IMR-90 (cell line): ENCODE results near the gene TP53BP2. TPM values are rescaled to one million over a fixed set of nuclear protein-coding genes. Genes with fewer than 3 reads are reported as not detected.

Experiments
- ATAC-seq: fragments of 200-7000 bp; cut with Tn5 transposase; 2 replicates; pipeline ENCODE4 v1.9.1; 2020; ENCODE audit warnings: low read depth, mild to moderate bottlenecking, moderate library complexity
- BruUV-seq: library from RNA; stranded (reverse); fragments of 400-500 nt; replicated peaks from 2 replicates; lab custom pipeline; 2021; lab: Mats Ljungman, UMichigan
- CTCF ChIA-PET: fragments of 300-600 bp; formaldehyde crosslinking; extraction: SDS; loops from one replicate; lab custom pipeline; 2021; ENCODE audit warnings: antibody characterized with exemption; lab: Yijun Ruan, JAX
- POLR2A ChIA-PET: fragments of 300-600 bp; sonication (Branson Sonifier 250); formaldehyde crosslinking; loops from one replicate; lab custom pipeline; 2022; ENCODE audit warnings: antibody characterized with exemption; ENCODE audit not compliant: unreplicated experiment; lab: Charles Lee
- DNase-seq: peaks from one replicate; pipeline ENCODE4 v3.0.0; 2013
- H2AFZ ChIP-seq: replicated peaks from 2 replicates; pipeline ENCODE3; 2013; ENCODE audit warnings: low read length, mild to moderate bottlenecking; ENCODE audit not compliant: poor library complexity
- H2AK5ac ChIP-seq: 2 replicates; pipeline ENCODE4 v1.6.1; 2013; ENCODE audit warnings: low read depth, low read length, inconsistent platforms
- H2AK9ac ChIP-seq: replicated peaks from 2 replicates; pipeline ENCODE3; 2013; ENCODE audit warnings: mild to moderate bottlenecking, low read depth, low read length, moderate library complexity; ENCODE audit not compliant: poor library complexity
- H2BK120ac ChIP-seq: 2 replicates; pipeline ENCODE4 v1.6.1; 2013; ENCODE audit warnings: low read depth, low read length, inconsistent platforms
- H2BK15ac ChIP-seq: 3 replicates; pipeline ENCODE4 v1.6.1; 2013; ENCODE audit warnings: low read depth, low read length, inconsistent platforms
- H2BK20ac ChIP-seq: 2 replicates; pipeline ENCODE4 v1.6.1; 2013; ENCODE audit warnings: low read depth, mild to moderate bottlenecking, inconsistent platforms, low read length, moderate library complexity
- H2BK5ac ChIP-seq: 2 replicates; pipeline ENCODE4 v1.6.1; 2013; ENCODE audit warnings: mild to moderate bottlenecking, low read depth, low read length, inconsistent platforms; ENCODE audit not compliant: poor library complexity, severe bottlenecking
- H3K14ac ChIP-seq: replicated peaks from 2 replicates; pipeline ENCODE4 v1.6.1; 2013; ENCODE audit warnings: low read depth, low read length, inconsistent platforms
- H3K18ac ChIP-seq: 2 replicates; pipeline ENCODE4 v1.6.1; 2013; ENCODE audit warnings: low read depth, low read length, control low read depth
- H3K23ac ChIP-seq: 2 replicates; pipeline ENCODE4 v1.6.1; 2013; ENCODE audit warnings: low read depth, low read length, inconsistent platforms
- H3K27ac ChIP-seq: 2 replicates; pipeline ENCODE4 v1.5.1; 2013; ENCODE audit warnings: mild to moderate bottlenecking, control low read depth, low read length; ENCODE audit not compliant: insufficient read depth
- H3K27me3 ChIP-seq: 2 replicates; pipeline ENCODE4 v1.6.1; 2013; ENCODE audit warnings: low read length; ENCODE audit not compliant: control insufficient read depth, insufficient read depth
- H3K36me3 ChIP-seq: 2 replicates; pipeline ENCODE4 v1.6.1; 2013; ENCODE audit warnings: low read length, mixed read lengths; ENCODE audit not compliant: control insufficient read depth, insufficient read depth
- H3K4ac ChIP-seq: 2 replicates; pipeline ENCODE4 v1.6.1; 2013; ENCODE audit warnings: low read depth, low read length, inconsistent platforms
- H3K4me1 ChIP-seq: 2 replicates; pipeline ENCODE4 v1.6.1; 2013; ENCODE audit warnings: low read length, mixed read lengths; ENCODE audit not compliant: control insufficient read depth, insufficient read depth
- H3K4me2 ChIP-seq: 2 replicates; pipeline ENCODE4 v1.6.1; 2013; ENCODE audit warnings: low read depth, mild to moderate bottlenecking, control low read depth, low read length, moderate library complexity
- H3K4me3 ChIP-seq: 2 replicates; pipeline ENCODE4 v1.5.1; 2013; ENCODE audit warnings: low read depth, mild to moderate bottlenecking, control low read depth, low read length, moderate library complexity; ENCODE audit not compliant: insufficient read depth
- H3K56ac ChIP-seq: 2 replicates; pipeline ENCODE4 v1.6.1; 2013; ENCODE audit warnings: low read length, inconsistent platforms; ENCODE audit not compliant: insufficient read depth; ENCODE audit errors: extremely low read depth
- H3K79me1 ChIP-seq, 2 experiments: 2 replicates each; pipeline ENCODE4 v1.6.1; 2013; ENCODE audit warnings: low read length in 2 of 2, inconsistent platforms in 1 of 2, low read depth in 1 of 2
- H3K9ac ChIP-seq: 2 replicates; pipeline ENCODE4 v1.6.1; 2013; ENCODE audit warnings: low read depth, low read length, control low read depth
- H3K9me1 ChIP-seq: 2 replicates; pipeline ENCODE4 v1.6.1; 2013; ENCODE audit warnings: low read length, inconsistent platforms; ENCODE audit not compliant: insufficient read depth
- H3K9me3 ChIP-seq: 2 replicates; pipeline ENCODE4 v1.6.1; 2013; ENCODE audit warnings: low read length; ENCODE audit not compliant: control insufficient read depth, insufficient read depth
- H4K20me1 ChIP-seq: 2 replicates; pipeline ENCODE4 v1.6.1; 2013; ENCODE audit warnings: low read length, inconsistent platforms; ENCODE audit not compliant: insufficient read depth
- H4K5ac ChIP-seq: 2 replicates; pipeline ENCODE4 v1.6.1; 2013; ENCODE audit warnings: mild to moderate bottlenecking, low read depth, low read length, control low read depth
- H4K8ac ChIP-seq, 2 experiments: 2 replicates each; pipeline ENCODE4 v1.6.1; 2013; ENCODE audit warnings: low read depth in 2 of 2, low read length in 2 of 2, control low read depth in 1 of 2, inconsistent platforms in 1 of 2
- H4K91ac ChIP-seq: 2 replicates; pipeline ENCODE4 v1.6.1; 2013; ENCODE audit warnings: low read depth, low read length, inconsistent platforms; ENCODE audit not compliant: insufficient read depth
- BHLHE40 ChIP-seq: fragments of 150-350 bp; IDR thresholded peaks from 2 replicates; pipeline ENCODE4 v1.6.1; 2016; ENCODE audit warnings: mild to moderate bottlenecking, low read depth, low read length
- CEBPB ChIP-seq: IDR thresholded peaks from 2 replicates; pipeline ENCODE4 v1.6.1; 2012; ENCODE audit warnings: low read depth, low read length, improper control_type of control experiment
- CHD1 ChIP-seq: IDR thresholded peaks from 2 replicates; pipeline ENCODE4 v1.6.1; 2012; ENCODE audit warnings: low read depth, low read length, improper control_type of control experiment
- CTCF ChIP-seq: conservative IDR thresholded peaks from 2 replicates; pipeline ENCODE4 v1.5.1; 2012; ENCODE audit warnings: mild to moderate bottlenecking, low read depth, low read length, improper control_type of control experiment
- FOS ChIP-seq: fragments of 150-350 bp; IDR thresholded peaks from 2 replicates; pipeline ENCODE4 v1.6.1; 2016; ENCODE audit warnings: low read depth, low read length
- MAFK ChIP-seq: IDR thresholded peaks from 2 replicates; pipeline ENCODE4 v1.6.1; 2012; ENCODE audit warnings: low read depth, low read length, improper control_type of control experiment
- MAZ ChIP-seq: IDR thresholded peaks from 2 replicates; pipeline ENCODE4 v1.6.1; 2012; ENCODE audit warnings: low read depth, mild to moderate bottlenecking, low read length, improper control_type of control experiment, moderate library complexity, borderline replicate concordance
- MXI1 ChIP-seq: IDR thresholded peaks from 2 replicates; pipeline ENCODE4 v1.6.1; 2012; ENCODE audit warnings: low read depth, mild to moderate bottlenecking, low read length, moderate library complexity, borderline replicate concordance
- NFE2L2 ChIP-seq: fragments of 150-350 bp; IDR thresholded peaks from 2 replicates; pipeline ENCODE4 v1.6.1; 2016; ENCODE audit warnings: low read depth, mild to moderate bottlenecking, low read length
- POLR2A ChIP-seq: IDR thresholded peaks from 2 replicates; pipeline ENCODE4 v1.6.1; 2012; ENCODE audit warnings: mild to moderate bottlenecking, low read depth, low read length
- RAD21 ChIP-seq: IDR thresholded peaks from 2 replicates; pipeline ENCODE4 v1.6.1; 2012; ENCODE audit warnings: low read length, improper control_type of control experiment
- SMC3 ChIP-seq: fragments of 150-350 bp; IDR thresholded peaks from 2 replicates; pipeline ENCODE4 v1.6.1; 2016; ENCODE audit warnings: low read depth, mild to moderate bottlenecking, antibody characterized with exemption, low read length, moderate library complexity
- WGBS, 2 experiments: methylation state at CpG; one replicate each; pipeline versions ENCODE4 v1.1.5 to v1.1.7; 2013; ENCODE audit warnings: missing lambda C conversion rate in 2 of 2; ENCODE audit not compliant: insufficient read length in 1 of 2; ENCODE audit errors: extremely low coverage in 2 of 2; 5-methylcytosine and 5-hydroxymethylcytosine counted together
- dilution Hi-C: fragments of 300-500 bp; cut with HindIII; formaldehyde crosslinking; loops from one replicate; pipeline ENCODE4 v1.14.3; 2018; ENCODE audit warnings: low sequenced_read_pairs; ENCODE audit not compliant: unreplicated experiment
- in situ Hi-C: fragments of 300-500 bp; cut with MboI; formaldehyde crosslinking; loops from 3 replicates; pipeline ENCODE4 v1.14.3; 2019; ENCODE audit warnings: low sequenced_read_pairs, inconsistent platforms, mixed read lengths
- intact Hi-C: fragments of 100-400 bp; cut with micrococcal nuclease; formaldehyde crosslinking; loops from 2 replicates; pipeline ENCODE4 v1.10.0; 2022
- polyA plus RNA-seq, 3 experiments: library from polyadenylated mRNA; depleted of rRNA; stranded (reverse); fragments of >200 nt; gene quantifications; 2 replicates each; pipeline ENCODE4 v1.2.3, GENCODE V29; 2012; ENCODE audit warnings: low replicate concordance in 1 of 3
- total RNA-seq: library from RNA; depleted of rRNA; stranded (reverse); fragments of >200 nt; gene quantifications from 2 replicates; pipeline ENCODE4 v1.2.3, GENCODE V29; 2012
- TF ChIP-seq, protein P1 (sequence below): fragments of 150-350 bp; IDR thresholded peaks from 2 replicates; pipeline ENCODE4 v1.6.1; 2017; ENCODE audit warnings: mild to moderate bottlenecking, antibody characterized with exemption, low read length, low read depth
- TF ChIP-seq, protein P2 (sequence below): fragments of 150-350 bp; IDR thresholded peaks from 2 replicates; pipeline ENCODE4 v1.6.1; 2016; ENCODE audit warnings: low read depth, mild to moderate bottlenecking, low read length, moderate library complexity, borderline replicate concordance

TP53BP2 gene
- total and polyA plus RNA-seq, 2 of the 4 experiments (the other 2 are of a cell fraction), result 19.9 to 35.0 TPM

- ChIA-PET CTCF (no interaction called here), POLR2A (no interaction called here)
- WGBS, 2 experiments, result no CpG with 5 or more reads among the region's 9 CpGs
- ATAC-seq (no peak), DNase-seq (no peak)
- Histone ChIP-seq H3K56ac (no peak overlapping the region), H2AFZ (no peak overlapping the region), H3K9me3 (no peaks in the 10 kb centered on the region), H3K4me3 (no peak overlapping the region), H4K8ac (no peak overlapping the region), H3K4me1 (no peaks in the 10 kb centered on the region), H3K18ac (no peak overlapping the region), H3K23ac (no peak overlapping the region), H3K4ac (no peak overlapping the region), H2AK9ac (peak overlapping the region; percentile 18), H2BK120ac (no peak overlapping the region), H3K14ac (no peak overlapping the region), H4K5ac (no peak overlapping the region), H3K9ac (no peak overlapping the region), H3K27ac (no peak overlapping the region), H4K91ac (no peak overlapping the region), H3K36me3 (peaks cover 87% of the 10 kb centered on the region), H3K4me2 (no peak overlapping the region), H3K27me3 (no peaks in the 10 kb centered on the region), H2BK15ac (no peak overlapping the region), H2AK5ac (no peak overlapping the region), H2BK20ac (no peak overlapping the region), H4K20me1 (no peaks in the 10 kb centered on the region), H3K79me1 (peaks cover 48 to 78% of the 10 kb centered on the region in 2 experiments), H2BK5ac (no peak overlapping the region), H3K9me1 (peaks cover 13% of the 10 kb centered on the region)
- intact Hi-C loops (no loop called here), in situ Hi-C loops (no loop called here), dilution Hi-C loops (no loop called here)
- TF ChIP-seq NFE2L2, result no peak
- TF ChIP-seq CTCF, result no peak
- TF ChIP-seq, protein P1, sequence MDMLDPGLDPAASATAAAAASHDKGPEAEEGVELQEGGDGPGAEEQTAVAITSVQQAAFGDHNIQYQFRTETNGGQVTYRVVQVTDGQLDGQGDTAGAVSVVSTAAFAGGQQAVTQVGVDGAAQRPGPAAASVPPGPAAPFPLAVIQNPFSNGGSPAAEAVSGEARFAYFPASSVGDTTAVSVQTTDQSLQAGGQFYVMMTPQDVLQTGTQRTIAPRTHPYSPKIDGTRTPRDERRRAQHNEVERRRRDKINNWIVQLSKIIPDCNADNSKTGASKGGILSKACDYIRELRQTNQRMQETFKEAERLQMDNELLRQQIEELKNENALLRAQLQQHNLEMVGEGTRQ, result no peak
- TF ChIP-seq CHD1, result no peak
- TF ChIP-seq RAD21, result no peak
- no peak for TF ChIP-seq POLR2A
- no peak for TF ChIP-seq SMC3
- TF ChIP-seq MAFK, result no peak
- TF ChIP-seq, protein P2, sequence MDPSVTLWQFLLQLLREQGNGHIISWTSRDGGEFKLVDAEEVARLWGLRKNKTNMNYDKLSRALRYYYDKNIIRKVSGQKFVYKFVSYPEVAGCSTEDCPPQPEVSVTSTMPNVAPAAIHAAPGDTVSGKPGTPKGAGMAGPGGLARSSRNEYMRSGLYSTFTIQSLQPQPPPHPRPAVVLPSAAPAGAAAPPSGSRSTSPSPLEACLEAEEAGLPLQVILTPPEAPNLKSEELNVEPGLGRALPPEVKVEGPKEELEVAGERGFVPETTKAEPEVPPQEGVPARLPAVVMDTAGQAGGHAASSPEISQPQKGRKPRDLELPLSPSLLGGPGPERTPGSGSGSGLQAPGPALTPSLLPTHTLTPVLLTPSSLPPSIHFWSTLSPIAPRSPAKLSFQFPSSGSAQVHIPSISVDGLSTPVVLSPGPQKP, result no peak
- TF ChIP-seq CEBPB, result no peak
- no peak for TF ChIP-seq MAZ
- no peak for TF ChIP-seq MXI1
- no peak for TF ChIP-seq FOS
- TF ChIP-seq BHLHE40, result no peak
- no TSS peak for BruUV-seq
These were observed 90.3 kb downstream of the TP53BP2 start for GRCh38 chr1:223755432-223755792.
